Prostate gland (tissue), 2 donors: ENCODE results near the gene ZMYND19. TPM values are rescaled to one million over a fixed set of nuclear protein-coding genes. Genes with fewer than 3 reads are reported as not detected.
"Not testable (repeated sequence)": the region's sequence is repeated elsewhere in the genome, so short reads cannot be mapped to it uniquely, and the experiment has no call there.

Experiments used
- DNase-seq: peaks from one replicate; pipeline ENCODE4 v3.0.0-alpha.2; 2019; ENCODE audit warnings: low spot score
- H3K27ac ChIP-seq, 2 donors: fragments of 200-600 bp; sonication (generic); 2 replicates each; pipeline ENCODE4 v1.5.1; 2017 to 2019
- H3K27me3 ChIP-seq: fragments of 200-600 bp; sonication (generic); replicated peaks from 2 replicates; pipeline ENCODE4 v1.5.1; 2019; ENCODE audit not compliant: insufficient read depth
- H3K36me3 ChIP-seq, 2 donors: fragments of 200-600 bp; sonication (generic); 1 replicate in 1 of 2; 2 replicates in 1 of 2; pipeline versions ENCODE4 v1.5.1 to v1.8.1; 2017 to 2019
- H3K4me1 ChIP-seq: fragments of 200-600 bp; sonication (generic); replicated peaks from 2 replicates; pipeline ENCODE4 v1.5.1; 2019
- H3K4me3 ChIP-seq, 2 donors: fragments of 200-600 bp; sonication (generic); 2 replicates each; pipeline ENCODE4 v1.5.1; 2017 to 2019
- H3K9me3 ChIP-seq: fragments of 200-600 bp; sonication (generic); 2 replicates; pipeline ENCODE4 v1.5.1; 2017
- POLR2A ChIP-seq: fragments of 450-650 bp; IDR thresholded peaks from one replicate; pipeline ENCODE4 v1.6.1; 2016; ENCODE audit warnings: antibody characterized with exemption, mild to moderate bottlenecking
- POLR2AphosphoS5 ChIP-seq: sonication (generic); formaldehyde crosslinking; IDR thresholded peaks from one replicate; pipeline ENCODE4 v1.6.1; 2017; ENCODE audit warnings: antibody characterized with exemption
- WGBS: methylation state at CpG from one replicate; pipeline ENCODE4 v1.1.5; 2018; 5-methylcytosine and 5-hydroxymethylcytosine counted together
- intact Hi-C: fragments of 100-400 bp; cut with DNase I; formaldehyde crosslinking; loops from one replicate; pipeline ENCODE4 v1.14.2; 2022
- total RNA-seq, 2 donors: library from RNA; depleted of rRNA; stranded (reverse); fragments of >200 nt; gene quantifications; one replicate each; pipeline ENCODE4 v1.1.0, GENCODE V29; 2016
- TF ChIP-seq, protein P1 (sequence below), 4 experiments: fragments of 200-600 bp in 2 of 4; fragments of 450-650 bp in 2 of 4; sonication (generic) in 2 of 4; IDR thresholded peaks; 1 replicate in 3 of 4; 2 replicates in 1 of 4; pipeline ENCODE4 v1.5.1; 2016 to 2019; ENCODE audit warnings: antibody characterized with exemption in 4 of 4, mild to moderate bottlenecking in 2 of 4, moderate library complexity in 2 of 4

ZMYND19 gene
- total RNA-seq, 2 donors from 2014 or later, result 20.8 to 34.8 TPM

DNA sequence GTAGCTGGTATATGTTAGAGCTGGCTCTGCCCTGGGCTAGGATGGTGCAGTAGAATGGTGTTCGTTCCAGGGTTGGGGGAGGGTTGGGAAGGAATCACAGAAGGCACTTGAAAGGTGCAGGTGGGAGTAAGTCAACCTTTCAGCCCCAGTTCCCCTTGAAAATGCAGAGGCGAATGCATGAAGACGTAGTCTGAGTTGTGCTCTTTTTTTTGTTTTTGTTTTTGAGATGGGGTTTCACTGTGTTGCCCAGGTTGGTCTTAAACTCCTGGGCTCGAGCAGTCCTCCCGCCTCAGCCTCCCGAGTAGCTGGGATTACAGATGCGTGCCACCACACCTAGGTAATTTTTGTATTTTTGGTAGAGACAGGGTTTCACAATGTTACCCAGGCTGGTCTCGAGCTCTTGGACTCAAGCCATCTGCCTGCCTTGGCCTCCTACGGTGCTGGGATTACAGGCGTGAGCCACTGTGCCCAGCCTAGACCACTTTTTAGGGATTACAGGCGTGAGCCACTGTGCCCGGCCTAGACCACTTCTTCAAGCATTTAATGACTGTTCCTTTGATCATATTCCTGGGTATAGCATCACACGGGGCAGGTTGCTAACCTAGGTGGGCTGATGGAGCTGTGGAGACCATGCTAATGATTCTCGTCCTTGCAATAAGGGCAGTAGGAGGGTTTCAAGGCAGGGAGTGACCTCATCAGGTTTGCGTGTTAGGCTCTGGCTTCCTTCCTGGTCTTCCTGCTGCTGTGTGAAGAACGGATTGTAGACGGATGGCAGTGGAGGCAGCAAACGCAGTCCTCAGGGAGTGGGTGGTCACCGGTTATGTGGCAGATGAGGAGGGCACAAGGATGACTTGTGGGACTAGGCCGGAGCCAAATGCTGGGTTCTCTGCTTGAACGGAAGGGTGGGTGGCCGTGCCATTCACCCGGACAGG lies 42.2 kb upstream of the ZMYND19 start:
- intact Hi-C loops, result no loop called here
- Histone ChIP-seq H3K4me3 (no peak overlapping the region), H3K9me3 (no peaks in the 10 kb centered on the region), H3K27ac (no peak overlapping the region), H3K4me1 (peaks cover 6% of the 10 kb centered on the region), H3K36me3 (no peaks in the 10 kb centered on the region), H3K27me3 (no peaks in the 10 kb centered on the region)
- DNase-seq, result no peak
- TF ChIP-seq POLR2A (no peak), POLR2AphosphoS5 (no peak)
- TF ChIP-seq, protein P1, sequence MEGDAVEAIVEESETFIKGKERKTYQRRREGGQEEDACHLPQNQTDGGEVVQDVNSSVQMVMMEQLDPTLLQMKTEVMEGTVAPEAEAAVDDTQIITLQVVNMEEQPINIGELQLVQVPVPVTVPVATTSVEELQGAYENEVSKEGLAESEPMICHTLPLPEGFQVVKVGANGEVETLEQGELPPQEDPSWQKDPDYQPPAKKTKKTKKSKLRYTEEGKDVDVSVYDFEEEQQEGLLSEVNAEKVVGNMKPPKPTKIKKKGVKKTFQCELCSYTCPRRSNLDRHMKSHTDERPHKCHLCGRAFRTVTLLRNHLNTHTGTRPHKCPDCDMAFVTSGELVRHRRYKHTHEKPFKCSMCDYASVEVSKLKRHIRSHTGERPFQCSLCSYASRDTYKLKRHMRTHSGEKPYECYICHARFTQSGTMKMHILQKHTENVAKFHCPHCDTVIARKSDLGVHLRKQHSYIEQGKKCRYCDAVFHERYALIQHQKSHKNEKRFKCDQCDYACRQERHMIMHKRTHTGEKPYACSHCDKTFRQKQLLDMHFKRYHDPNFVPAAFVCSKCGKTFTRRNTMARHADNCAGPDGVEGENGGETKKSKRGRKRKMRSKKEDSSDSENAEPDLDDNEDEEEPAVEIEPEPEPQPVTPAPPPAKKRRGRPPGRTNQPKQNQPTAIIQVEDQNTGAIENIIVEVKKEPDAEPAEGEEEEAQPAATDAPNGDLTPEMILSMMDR (IDR thresholded peaks at IDR 0.05), result no peak
- WGBS, result 74% methylated on average over 23 of the region's 23 CpGs

DNA sequence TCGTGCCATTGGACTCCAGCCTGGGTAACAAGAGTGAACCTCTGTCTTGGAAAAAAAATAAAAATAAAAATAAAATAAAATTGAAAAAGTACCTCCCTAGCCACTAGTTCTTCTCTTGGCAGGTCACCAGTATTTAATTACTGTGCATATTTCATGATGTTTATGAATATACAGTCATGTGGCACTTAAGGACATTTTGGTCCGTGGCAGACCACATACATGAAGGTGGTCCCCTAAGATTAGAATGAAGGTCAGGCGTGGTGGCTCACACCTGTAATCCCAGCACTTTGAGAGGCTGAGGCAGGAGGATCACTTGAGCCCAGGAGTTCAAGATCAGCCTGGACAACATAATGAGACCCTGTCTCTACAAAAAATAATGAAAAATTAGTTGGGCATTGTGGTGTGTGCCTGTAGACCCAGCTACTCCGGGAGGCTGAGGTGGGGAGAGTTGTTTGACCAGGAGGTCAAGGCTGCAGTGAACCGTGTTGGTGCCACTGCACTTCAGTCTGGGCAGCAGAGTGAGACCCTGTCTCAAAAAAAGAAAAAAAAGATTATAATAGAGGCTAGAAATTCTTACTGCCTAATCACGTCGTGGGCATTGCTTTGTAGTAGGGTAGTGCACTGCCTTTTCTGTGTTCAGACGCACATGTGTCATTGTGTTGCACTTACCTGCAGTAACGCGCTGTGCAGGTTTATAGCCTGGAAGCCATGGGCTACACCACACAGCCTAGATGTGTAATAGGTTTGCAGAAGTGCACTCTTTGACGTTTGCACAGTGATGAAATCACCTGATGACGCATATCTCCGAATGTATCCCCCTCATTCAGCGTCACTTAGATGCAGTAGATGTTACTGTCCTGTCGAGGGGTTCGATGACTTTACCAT lies 41.3 kb upstream of the ZMYND19 start:
- WGBS, result 86% methylated on average over 16 of the region's 16 CpGs
- DNase-seq, result no peak
- no peak overlapping the region for H3K27ac ChIP-seq

DNA sequence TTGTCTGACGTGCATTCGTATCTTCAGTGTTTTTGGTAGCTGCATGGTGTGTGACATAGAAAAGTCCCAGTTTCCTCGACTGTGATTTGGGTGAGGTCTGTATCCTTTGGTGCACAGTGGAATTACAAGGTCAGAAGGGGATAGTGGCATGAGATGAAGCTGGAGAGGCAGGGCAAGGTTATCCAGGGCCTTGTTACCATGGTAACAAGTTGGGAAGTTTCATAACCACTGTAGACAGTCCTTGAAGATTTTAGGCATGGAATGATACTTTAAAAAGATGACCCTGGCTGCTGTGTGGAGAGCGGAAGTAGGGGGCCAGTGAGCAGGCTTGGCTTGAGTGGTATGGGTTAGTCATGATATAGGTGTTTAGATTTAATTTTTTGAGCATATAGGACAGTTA lies 40.4 kb upstream of the ZMYND19 start:
- WGBS, result 69% methylated on average over 4 of the region's 4 CpGs
- intact Hi-C loops, result no loop called here
- H3K9me3 ChIP-seq, result no peaks in the 10 kb centered on the region
- H3K27ac ChIP-seq, result no peak overlapping the region
- H3K4me1 ChIP-seq, result peaks cover 6% of the 10 kb centered on the region
- DNase-seq, result no peak
- no peaks in the 10 kb centered on the region for H3K36me3 ChIP-seq
- no peaks in the 10 kb centered on the region for H3K27me3 ChIP-seq
- TF ChIP-seq POLR2A (no peak), POLR2AphosphoS5 (no peak)
- TF ChIP-seq, protein P1 (IDR thresholded peaks at IDR 0.05), result no peak
- H3K4me3 ChIP-seq, result no peak overlapping the region

More for the DNA sequence above, 41.3 kb upstream of the ZMYND19 start:
- Histone ChIP-seq H3K27me3 (no peaks in the 10 kb centered on the region), H3K4me1 (peaks cover 6% of the 10 kb centered on the region), H3K4me3 (no peak overlapping the region), H3K36me3 (no peaks in the 10 kb centered on the region), H3K9me3 (no peaks in the 10 kb centered on the region)
- no peak for TF ChIP-seq POLR2AphosphoS5
- TF ChIP-seq POLR2A, result no peak
- TF ChIP-seq, protein P1 (IDR thresholded peaks at IDR 0.05), result no peak
- intact Hi-C loops, result no loop called here

DNA sequence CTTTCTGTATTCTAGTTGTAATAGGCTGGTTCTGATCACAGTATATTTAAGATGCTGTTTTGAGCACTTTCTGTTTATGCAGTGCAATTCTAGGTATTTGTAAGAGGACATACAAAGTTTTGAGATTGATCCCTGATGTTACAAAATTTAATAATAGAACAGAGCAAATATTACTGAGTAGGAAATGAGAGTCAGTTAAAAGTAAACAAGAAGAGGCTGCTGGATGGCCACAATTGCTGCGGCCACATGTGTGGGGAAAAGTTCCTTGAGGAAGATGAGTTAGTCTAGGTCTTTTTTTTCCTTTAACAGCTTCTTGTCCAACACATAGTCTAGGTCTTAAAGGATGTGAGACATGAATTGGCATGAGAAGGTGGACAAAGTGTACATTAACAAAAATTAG lies 39.8 kb upstream of the ZMYND19 start:
- Histone ChIP-seq H3K9me3 (no peaks in the 10 kb centered on the region), H3K4me3 (no peak overlapping the region), H3K27ac (no peak overlapping the region), H3K27me3 (no peaks in the 10 kb centered on the region), H3K36me3 (no peaks in the 10 kb centered on the region), H3K4me1 (peaks cover 6% of the 10 kb centered on the region)
- WGBS, result 44% methylated on average over 1 of the region's 1 CpG
- DNase-seq, result no peak
- intact Hi-C loops, result no loop called here
- TF ChIP-seq, protein P1 (IDR thresholded peaks at IDR 0.05), result no peak
- no peak for TF ChIP-seq POLR2A
- TF ChIP-seq POLR2AphosphoS5, result no peak

DNA sequence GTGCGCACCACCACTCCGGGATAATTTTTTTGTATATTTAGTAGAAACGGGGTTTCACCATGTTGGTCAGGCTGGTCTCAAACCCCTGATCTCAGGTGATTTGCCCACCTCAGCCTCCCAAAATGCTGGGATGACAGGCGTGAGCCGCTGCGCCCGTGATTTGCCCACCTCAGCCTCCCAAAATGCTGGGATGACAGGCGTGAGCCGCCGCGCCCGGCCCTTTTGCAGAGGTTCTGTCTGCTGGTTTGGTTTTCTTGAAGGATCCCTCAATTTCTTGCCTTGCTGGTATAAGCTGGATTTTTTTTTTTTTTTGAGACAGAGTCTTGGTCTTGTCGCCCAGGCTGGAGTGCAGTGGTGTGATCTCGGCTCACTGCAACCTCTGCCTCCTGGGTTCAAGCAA lies 37.1 kb upstream of the ZMYND19 start:
- H3K27me3 ChIP-seq, H3K9me3 ChIP-seq, DNase-seq, H3K4me1 ChIP-seq, H3K4me3 ChIP-seq, H3K36me3 ChIP-seq, H3K27ac ChIP-seq, intact Hi-C loops: not testable (repeated sequence)
- WGBS, result 96% methylated on average over 14 of the region's 14 CpGs
